Caco-2 (cell line): ENCODE results near the gene PELI1. TPM values are rescaled to one million over a fixed set of nuclear protein-coding genes. Genes with fewer than 3 reads are reported as not detected.

Experiments
- BruUV-seq: library from RNA; stranded (reverse); fragments of 400-500 nt; replicated peaks from 2 replicates; lab custom pipeline; 2021; lab: Mats Ljungman, UMichigan
- CTCF ChIA-PET: fragments of 300-600 bp; sonication (Branson Sonifier 250); formaldehyde crosslinking; loops from one replicate; lab custom pipeline; 2022; ENCODE audit warnings: antibody characterized with exemption; lab: Charles Lee
- POLR2A ChIA-PET: fragments of 300-600 bp; sonication (Branson Sonifier 250); formaldehyde crosslinking; loops from one replicate; lab custom pipeline; 2022; ENCODE audit warnings: antibody characterized with exemption; lab: Charles Lee
- DNase-seq, 2 experiments: peaks; one replicate each; pipeline versions ENCODE4 v3.0.0 to v3.0.0-alpha.2; 2020 to 2022
- H3K27me3 ChIP-seq: replicated peaks from 2 replicates; pipeline ENCODE4 v1.6.0; 2011; ENCODE audit warnings: low read length; ENCODE audit not compliant: control insufficient read depth, insufficient read depth
- H3K36me3 ChIP-seq: 2 replicates; pipeline ENCODE4 v1.5.1; 2011; ENCODE audit warnings: low read length; ENCODE audit not compliant: control insufficient read depth, insufficient read depth
- H3K4me1 ChIP-seq: fragments of 250-450 bp; sonication (Bioruptor Pico); 2 replicates; pipeline ENCODE4 v1.5.1; 2020; ENCODE audit warnings: mild to moderate bottlenecking
- H3K4me3 ChIP-seq: 2 replicates; pipeline ENCODE4 v1.5.1; 2011; ENCODE audit warnings: low read depth, mild to moderate bottlenecking, control low read depth, low read length
- H3K9me3 ChIP-seq: fragments of 250-450 bp; sonication (Bioruptor Pico); 2 replicates; pipeline ENCODE4 v1.5.1; 2020; ENCODE audit warnings: mild to moderate bottlenecking, moderate library complexity
- H3K27ac Mint-ChIP-seq: one replicate; pipeline ENCODE4 v1.8.0; 2022; ENCODE audit warnings: mixed read lengths; ENCODE audit not compliant: unreplicated experiment
- H3K27me3 Mint-ChIP-seq: one replicate; pipeline ENCODE4 v1.8.0; 2022; ENCODE audit warnings: mixed read lengths; ENCODE audit not compliant: insufficient read depth, unreplicated experiment
- H3K36me3 Mint-ChIP-seq: one replicate; pipeline ENCODE4 v1.8.0; 2022; ENCODE audit warnings: mild to moderate bottlenecking, mixed read lengths; ENCODE audit not compliant: insufficient read depth, unreplicated experiment
- H3K4me1 Mint-ChIP-seq: one replicate; pipeline ENCODE4 v1.8.0; 2022; ENCODE audit warnings: low read depth, mixed read lengths; ENCODE audit not compliant: unreplicated experiment
- H3K4me3 Mint-ChIP-seq: one replicate; pipeline ENCODE4 v1.8.0; 2022; ENCODE audit warnings: mild to moderate bottlenecking, moderate library complexity, mixed read lengths; ENCODE audit not compliant: unreplicated experiment
- H3K9me3 Mint-ChIP-seq: one replicate; pipeline ENCODE4 v1.8.0; 2022; ENCODE audit warnings: mixed read lengths; ENCODE audit not compliant: unreplicated experiment
- CTCF ChIP-seq, 2 experiments: fragments of 200-600 bp in 1 of 2; IDR thresholded peaks; 1 replicate in 1 of 2; 2 replicates in 1 of 2; pipeline versions ENCODE4 v1.5.1 to v1.8.0; 2011 to 2022; ENCODE audit warnings: antibody characterized with exemption in 1 of 2, control low read depth in 1 of 2, inconsistent platforms in 1 of 2, low read depth in 1 of 2, low read length in 1 of 2, mild to moderate bottlenecking in 1 of 2, moderate library complexity in 1 of 2; ENCODE audit not compliant: insufficient read depth in 1 of 2, severe bottlenecking in 1 of 2, unreplicated experiment in 1 of 2
- intact Hi-C: fragments of 100-400 bp; cut with micrococcal nuclease; formaldehyde crosslinking; loops from one replicate; pipeline ENCODE4 v1.10.0; 2022; ENCODE audit not compliant: unreplicated experiment
- total RNA-seq: library from RNA; stranded (reverse); gene quantifications from 2 replicates; pipeline ENCODE4 v1.2.3, GENCODE V29; 2022

PELI1 gene
- total RNA-seq, 1 experiment from 2014 or later, result 64.1 TPM

- H3K4me3 ChIP-seq, result no peak overlapping the region
- no peaks in the 10 kb centered on the region for H3K9me3 Mint-ChIP-seq
- peak overlapping the region; percentile 63 for H3K27ac Mint-ChIP-seq
- ChIA-PET CTCF (no interaction called here), POLR2A (no interaction called here)
- no TSS peak for BruUV-seq
- no peaks in the 10 kb centered on the region for H3K27me3 Mint-ChIP-seq
- H3K4me1 Mint-ChIP-seq, result peaks cover 45% of the 10 kb centered on the region
- intact Hi-C loops, result no loop called here
- no peaks in the 10 kb centered on the region for H3K9me3 ChIP-seq
- no peaks in the 10 kb centered on the region for H3K36me3 ChIP-seq
- TF ChIP-seq CTCF (IDR thresholded peaks at IDR 0.05; ENCODE audit: insufficient read depth in 1 of 2, low read depth in 1 of 2, low read length in 1 of 2, severe bottlenecking in 1 of 2, unreplicated experiment in 1 of 2), result no peak
- H3K4me3 Mint-ChIP-seq, result no peak overlapping the region
- no peaks in the 10 kb centered on the region for H3K27me3 ChIP-seq
- no peak for DNase-seq
- peaks cover 19% of the 10 kb centered on the region for H3K36me3 Mint-ChIP-seq
- H3K4me1 ChIP-seq, result peaks cover 78% of the 10 kb centered on the region
Measured at GRCh38 chr2:64114063-64114911, 29.9 kb downstream of the PELI1 start.

- no peak for DNase-seq
- Mint-ChIP-seq H3K9me3 (no peaks in the 10 kb centered on the region), H3K36me3 (peaks cover 41% of the 10 kb centered on the region), H3K4me3 (no peak overlapping the region), H3K4me1 (peaks cover 62% of the 10 kb centered on the region), H3K27ac (no peak overlapping the region), H3K27me3 (no peaks in the 10 kb centered on the region)
- ChIA-PET CTCF (no interaction called here), POLR2A (no interaction called here)
- Histone ChIP-seq H3K9me3 (no peaks in the 10 kb centered on the region), H3K36me3 (no peaks in the 10 kb centered on the region), H3K4me1 (peaks cover 87% of the 10 kb centered on the region), H3K27me3 (no peaks in the 10 kb centered on the region), H3K4me3 (no peak overlapping the region)
- intact Hi-C loops, result no loop called here
- no TSS peak for BruUV-seq
- no peak for TF ChIP-seq CTCF (IDR thresholded peaks at IDR 0.05; ENCODE audit: insufficient read depth in 1 of 2, low read depth in 1 of 2, low read length in 1 of 2, severe bottlenecking in 1 of 2, unreplicated experiment in 1 of 2)
Measured at GRCh38 chr2:64112016-64112415, 32.2 kb downstream of the PELI1 start.

- H3K27ac Mint-ChIP-seq, result peak overlapping the region; percentile 65
- H3K9me3 Mint-ChIP-seq, result no peaks in the 10 kb centered on the region
- Histone ChIP-seq H3K36me3 (no peaks in the 10 kb centered on the region), H3K27me3 (no peaks in the 10 kb centered on the region), H3K9me3 (no peaks in the 10 kb centered on the region), H3K4me1 (peaks cover 87% of the 10 kb centered on the region), H3K4me3 (no peak overlapping the region)
- POLR2A ChIA-PET, result no interaction called here
- H3K27me3 Mint-ChIP-seq, result no peaks in the 10 kb centered on the region
- H3K36me3 Mint-ChIP-seq, result peaks cover 41% of the 10 kb centered on the region
- no peak for DNase-seq
- no peak overlapping the region for H3K4me3 Mint-ChIP-seq
- no peak for TF ChIP-seq CTCF (IDR thresholded peaks at IDR 0.05; ENCODE audit: insufficient read depth in 1 of 2, low read depth in 1 of 2, low read length in 1 of 2, severe bottlenecking in 1 of 2, unreplicated experiment in 1 of 2)
- no TSS peak for BruUV-seq
- H3K4me1 Mint-ChIP-seq, result peaks cover 64% of the 10 kb centered on the region
- CTCF ChIA-PET, result no interaction called here
- intact Hi-C loops, result no loop called here
Measured at GRCh38 chr2:64111426-64111825, 32.8 kb downstream of the PELI1 start.
